Esophagus squamous epithelium (tissue), 4 donors: Measurements from ENCODE around the gene MT1X.

Experiments
- POLR2A ChIP-seq, 4 donors: fragments of 450-650 bp; IDR thresholded peaks; one replicate each; pipeline ENCODE4 v1.6.1; 2017; ENCODE audit warnings: antibody characterized with exemption in 4 of 4, mild to moderate bottlenecking in 4 of 4, moderate library complexity in 3 of 4
- TF ChIP-seq, protein P1 (sequence below), 6 experiments: fragments of 450-650 bp in 4 of 6; fragments of 200-600 bp in 2 of 6; sonication (generic) in 2 of 6; IDR thresholded peaks; one replicate each; pipeline ENCODE4 v1.5.1; 2016 to 2019; ENCODE audit warnings: antibody characterized with exemption in 6 of 6, mild to moderate bottlenecking in 4 of 6, moderate library complexity in 4 of 6

DNA sequence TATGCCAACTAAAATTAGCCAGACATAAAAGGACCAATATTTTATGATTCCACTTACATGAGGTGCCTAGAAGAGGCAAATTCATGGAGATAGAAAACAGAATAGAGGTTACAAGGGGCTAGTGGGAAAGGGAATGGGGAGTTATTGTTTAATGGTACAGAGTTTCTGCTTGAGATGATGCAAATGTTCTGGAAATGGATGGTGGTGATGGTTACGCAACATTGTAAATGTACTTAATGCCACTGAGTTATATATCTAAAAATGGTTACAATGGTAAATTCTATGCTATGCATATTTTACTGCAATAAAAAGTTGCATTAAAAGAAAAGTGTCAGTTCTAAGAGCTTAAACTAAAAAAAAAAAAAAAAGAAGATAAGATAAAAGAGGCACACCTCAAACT is 17.9 kb downstream of the MT1X start:
- TF ChIP-seq POLR2A (IDR thresholded peaks at IDR 0.05): no peak
- TF ChIP-seq, protein P1, sequence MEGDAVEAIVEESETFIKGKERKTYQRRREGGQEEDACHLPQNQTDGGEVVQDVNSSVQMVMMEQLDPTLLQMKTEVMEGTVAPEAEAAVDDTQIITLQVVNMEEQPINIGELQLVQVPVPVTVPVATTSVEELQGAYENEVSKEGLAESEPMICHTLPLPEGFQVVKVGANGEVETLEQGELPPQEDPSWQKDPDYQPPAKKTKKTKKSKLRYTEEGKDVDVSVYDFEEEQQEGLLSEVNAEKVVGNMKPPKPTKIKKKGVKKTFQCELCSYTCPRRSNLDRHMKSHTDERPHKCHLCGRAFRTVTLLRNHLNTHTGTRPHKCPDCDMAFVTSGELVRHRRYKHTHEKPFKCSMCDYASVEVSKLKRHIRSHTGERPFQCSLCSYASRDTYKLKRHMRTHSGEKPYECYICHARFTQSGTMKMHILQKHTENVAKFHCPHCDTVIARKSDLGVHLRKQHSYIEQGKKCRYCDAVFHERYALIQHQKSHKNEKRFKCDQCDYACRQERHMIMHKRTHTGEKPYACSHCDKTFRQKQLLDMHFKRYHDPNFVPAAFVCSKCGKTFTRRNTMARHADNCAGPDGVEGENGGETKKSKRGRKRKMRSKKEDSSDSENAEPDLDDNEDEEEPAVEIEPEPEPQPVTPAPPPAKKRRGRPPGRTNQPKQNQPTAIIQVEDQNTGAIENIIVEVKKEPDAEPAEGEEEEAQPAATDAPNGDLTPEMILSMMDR (IDR thresholded peaks at IDR 0.05): no peak
